OCI-LY1 (cell line): ENCODE results near the gene SH3RF3.

ENCODE experiments used
- CTCF ChIP-seq: fragments of 200-600 bp; sonication (generic), shearing (Covaris generic); IDR thresholded peaks from 2 replicates; pipeline ENCODE4 v1.5.1; 2017; ENCODE audit warnings: mild to moderate bottlenecking, antibody characterized with exemption, low read length, moderate library complexity, mixed read lengths
- EZH2 ChIP-seq: fragments of 200-600 bp; sonication (generic), shearing (Covaris generic); IDR thresholded peaks from 2 replicates; pipeline ENCODE4 v1.8.0; 2017; ENCODE audit warnings: borderline replicate concordance, mixed run types, mild to moderate bottlenecking, antibody characterized with exemption, low read length, moderate library complexity, mixed read lengths

DNA sequence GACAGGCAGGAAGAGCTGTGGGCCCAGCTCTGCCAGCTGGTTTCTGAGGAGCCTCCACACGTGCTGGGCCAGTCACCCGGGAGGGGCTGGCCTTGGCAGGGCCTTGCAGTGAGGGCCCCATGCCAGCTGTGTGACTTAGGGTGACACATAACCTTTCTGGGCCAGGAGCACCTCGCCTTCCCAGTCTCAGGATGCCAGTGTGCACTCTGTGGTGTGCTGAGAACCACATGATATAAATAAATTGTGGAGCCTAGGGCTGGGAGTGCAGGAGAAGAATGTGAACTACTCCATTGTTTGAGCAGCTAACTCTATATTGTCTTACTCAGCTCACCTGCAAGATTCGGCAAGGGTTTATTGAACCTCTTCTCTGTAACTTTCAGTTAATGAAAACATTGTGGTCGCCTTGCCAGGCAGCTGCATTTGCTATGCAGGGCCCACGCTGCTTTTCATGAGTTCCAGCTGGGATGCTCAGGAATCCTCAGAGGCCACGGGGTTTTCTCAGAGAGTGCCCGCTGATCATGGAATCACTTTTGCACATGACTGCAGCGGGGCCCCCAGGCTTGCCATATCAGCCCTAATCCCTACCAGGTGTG lies 222.3 kb downstream of the SH3RF3 start:
- no peak for TF ChIP-seq CTCF
- no peak for TF ChIP-seq EZH2
